ENCODE results near the gene EEPD1.
A peak's percentile ranks its signal among the peaks of the same experiment; 100 is the strongest.
"Not testable (repeated sequence)": the region's sequence is repeated elsewhere in the genome, so short reads cannot be mapped to it uniquely, and the experiment has no call there.

The EEPD1 gene

DNA sequence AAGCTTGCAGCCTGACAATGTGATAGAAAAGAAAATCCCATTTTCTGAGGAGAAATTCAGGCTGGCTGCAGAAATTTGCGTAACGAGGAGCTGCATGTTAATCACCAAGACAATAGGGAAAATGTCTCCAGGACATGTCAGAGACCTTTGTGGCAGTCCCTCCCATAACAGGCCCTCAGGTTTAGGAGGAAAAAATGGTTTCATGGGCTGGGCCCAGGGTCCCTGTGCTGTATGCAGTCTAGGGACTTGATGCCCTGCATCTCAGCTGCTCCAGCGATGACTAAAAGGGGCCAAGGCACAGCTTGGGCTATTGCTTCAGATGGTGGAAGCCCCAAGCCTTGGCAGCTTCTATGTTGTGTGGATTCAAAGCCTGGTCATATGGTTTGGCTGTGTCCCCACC lies 168.2 kb downstream of the EEPD1 start:
- not testable (repeated sequence) for DNase-seq (ENCODE audit: low read depth)

DNA sequence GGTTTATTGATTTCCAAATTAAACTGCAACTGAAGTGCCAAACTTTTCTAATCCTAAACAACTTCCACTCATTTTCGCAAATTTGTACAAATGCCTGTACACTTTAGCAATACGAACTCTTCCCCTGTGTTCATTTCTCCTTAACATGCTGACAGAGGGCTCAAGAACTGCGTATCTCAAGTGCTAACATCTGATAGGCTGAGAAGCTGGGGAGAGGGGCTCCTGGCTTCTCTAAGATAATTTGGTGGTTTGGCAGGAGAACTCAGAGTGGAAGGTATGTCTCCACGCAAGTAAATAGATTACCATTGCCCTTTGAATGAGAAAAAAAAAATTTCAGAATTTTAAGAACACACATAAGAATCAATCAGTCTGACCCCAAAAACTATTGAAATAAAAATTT lies 183.3 kb downstream of the EEPD1 start:
- no peak for DNase-seq (ENCODE audit: low read depth)

DNA sequence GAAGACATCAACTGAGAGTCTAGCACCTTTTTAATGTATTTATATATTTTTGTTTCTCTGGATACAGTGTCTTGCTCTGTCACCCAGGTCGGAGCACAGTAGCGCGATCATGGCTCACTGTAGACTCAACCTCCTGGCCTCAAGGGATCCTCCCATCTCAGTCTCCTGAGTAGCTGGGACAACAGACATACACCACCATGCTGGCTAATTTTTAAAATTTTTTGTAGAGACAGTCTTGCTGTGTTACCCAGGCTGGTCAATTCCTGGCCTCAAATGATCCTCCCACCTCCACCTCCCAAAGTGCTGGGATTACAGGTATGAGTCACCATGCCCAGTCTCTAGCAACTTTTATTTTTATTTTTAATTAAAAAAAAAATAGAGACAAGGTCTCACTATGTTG lies 185.2 kb downstream of the EEPD1 start:
- DNase-seq (ENCODE audit: low read depth) = no peak

GRCh38 chr7:36343548-36343947 lies 190.5 kb downstream of the EEPD1 start:
- DNase-seq (ENCODE audit: low read depth) = no peak

DNA sequence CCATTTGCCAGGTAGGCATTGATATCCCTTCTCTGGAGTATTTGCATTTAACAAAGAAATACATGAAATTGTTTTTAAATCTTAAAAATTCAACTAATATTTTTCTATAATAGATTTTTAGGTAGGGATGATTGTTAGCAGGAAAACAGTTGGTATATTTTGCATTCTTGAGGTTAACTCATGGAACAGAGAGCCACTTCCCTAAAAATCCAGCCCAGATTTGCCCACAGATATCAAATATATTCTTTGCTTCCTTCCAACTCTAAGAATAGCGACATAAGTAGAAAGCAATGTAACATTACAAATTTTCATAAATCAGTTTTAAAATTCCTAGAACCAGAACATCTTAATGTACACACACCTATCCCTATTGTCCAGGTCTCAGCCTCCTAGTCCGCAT lies 191.6 kb downstream of the EEPD1 start:
- no peak for DNase-seq (ENCODE audit: low read depth)

- DNase-seq (ENCODE audit: low read depth) = peak; percentile 33
These were observed 193.3 kb downstream of the EEPD1 start for GRCh38 chr7:36346260-36346831.

DNA sequence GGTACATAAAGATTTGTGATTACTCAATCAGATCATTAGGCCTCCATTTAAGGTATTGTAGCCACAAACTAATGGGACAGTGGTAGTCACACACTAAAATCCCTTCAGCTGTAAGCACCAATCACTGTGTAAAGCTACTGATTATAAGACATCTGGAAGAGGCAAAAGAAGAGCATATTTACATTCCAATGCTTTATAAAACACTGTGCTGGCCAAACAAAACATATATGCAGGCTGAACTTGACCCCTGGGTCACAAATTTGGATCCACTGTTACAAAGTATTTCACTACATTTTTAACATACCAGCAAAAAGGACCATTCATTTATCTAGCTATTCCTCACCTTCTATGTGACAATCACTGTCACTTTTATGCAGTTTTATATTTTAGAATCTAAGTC lies 195.2 kb downstream of the EEPD1 start:
- peak; percentile 77 for DNase-seq (ENCODE audit: low read depth)

GRCh38 chr7:36348771-36349170 lies 195.7 kb downstream of the EEPD1 start:
- no peak for DNase-seq (ENCODE audit: low read depth)

DNA sequence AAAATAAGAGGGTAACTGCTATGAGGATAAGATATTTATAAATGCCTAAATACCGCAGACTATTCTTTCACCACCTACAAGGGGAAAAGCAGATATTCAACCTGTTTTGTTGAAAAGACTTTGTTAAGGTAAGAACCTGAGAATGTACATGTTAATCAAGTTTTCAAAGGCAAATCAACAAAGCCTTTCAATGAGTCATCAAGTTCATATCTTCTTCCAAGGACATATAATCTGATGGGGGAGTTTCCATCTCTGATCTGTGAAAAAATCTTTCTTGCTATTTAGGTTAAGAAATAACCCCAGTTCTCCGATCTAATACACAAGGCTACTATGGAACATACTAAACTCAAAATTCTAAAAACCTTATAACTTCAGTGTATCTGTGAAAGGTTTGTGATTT lies 196.6 kb downstream of the EEPD1 start:
- no peak for DNase-seq (ENCODE audit: low read depth)
